ENCODE data around the gene GNG12. TPM values are rescaled to one million over a fixed set of nuclear protein-coding genes. Genes with fewer than 3 reads are reported as not detected.

GNG12 gene
- polyA plus RNA-seq, 1 donor from 2014 or later, result not detected

DNA sequence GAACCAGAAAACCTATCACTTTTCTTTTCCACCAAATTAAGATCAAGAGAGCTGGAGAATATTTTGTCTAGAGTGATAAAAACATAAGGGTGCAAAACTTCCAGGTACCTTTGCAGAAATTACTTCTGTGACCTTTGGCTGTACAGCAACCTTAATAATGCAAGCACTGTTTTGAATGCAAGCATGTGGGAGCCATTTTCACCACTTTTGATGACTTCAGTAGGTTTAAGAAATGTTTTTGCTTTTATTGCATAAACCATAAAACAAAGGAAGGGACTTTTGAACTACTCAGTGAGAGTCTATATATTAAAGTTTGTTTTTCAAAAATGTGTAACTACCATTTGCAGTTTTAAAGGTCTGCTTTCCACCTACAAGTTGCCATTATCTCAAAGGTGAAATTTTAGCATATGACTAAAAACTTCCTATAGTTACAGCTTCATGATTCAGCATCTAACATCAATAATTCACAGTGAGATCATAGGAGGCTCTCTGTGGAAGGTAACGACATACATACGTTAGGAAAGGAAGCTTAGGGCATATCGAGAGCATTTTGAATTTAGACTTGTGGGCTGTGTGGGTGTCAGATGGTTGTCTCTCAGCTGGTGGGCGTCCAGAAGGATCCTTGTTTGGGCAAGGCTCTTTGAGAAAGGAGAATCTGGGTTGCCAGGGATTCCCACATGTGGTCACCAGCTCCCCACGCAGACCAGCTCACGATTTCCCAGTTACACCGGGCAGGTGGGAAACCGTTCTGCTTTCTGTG lies 149.3 kb downstream of the GNG12 start:
- Mint-ChIP-seq H3K36me3 (peaks cover 4% of the 10 kb centered on the region), H3K9me3 (no peaks in the 10 kb centered on the region), H3K4me3 (peak overlapping the region; percentile 73 to 99 (median 98)), H3K27ac (peak overlapping the region in 2 of 3 donors; percentile 48 to 87), H3K4me1 (peaks cover 23 to 31% (median 26%) of the 10 kb centered on the region in 3 donors), H3K27me3 (no peaks in the 10 kb centered on the region)

DNA sequence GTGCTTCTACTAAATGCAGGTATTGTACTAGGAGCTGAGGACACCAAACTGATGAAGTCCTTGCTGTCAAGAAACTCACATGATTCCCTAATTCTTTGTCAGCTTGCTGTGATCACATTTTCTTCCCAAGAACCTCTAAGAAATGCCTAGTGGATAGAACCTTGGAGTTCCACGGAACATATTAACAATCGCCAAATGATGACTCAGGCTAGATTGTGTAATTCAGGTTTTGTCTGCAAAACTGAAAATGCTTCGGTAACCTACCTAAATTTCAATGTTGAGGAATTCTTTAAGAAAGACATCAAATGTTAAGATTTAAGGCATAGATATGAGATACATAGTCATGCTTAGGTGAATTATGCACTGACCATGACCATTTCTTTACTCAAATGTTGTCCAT lies 150.0 kb downstream of the GNG12 start:
- Mint-ChIP-seq H3K27ac (peak overlapping the region in 1 of 3 donors; percentile 87), H3K4me1 (peaks cover 23 to 31% (median 26%) of the 10 kb centered on the region in 3 donors), H3K27me3 (peaks cover 2% of the 10 kb centered on the region), H3K36me3 (peaks cover 4% of the 10 kb centered on the region), H3K4me3 (peak overlapping the region in 2 of 4 donors; percentile 70 to 98), H3K9me3 (no peaks in the 10 kb centered on the region)

DNA sequence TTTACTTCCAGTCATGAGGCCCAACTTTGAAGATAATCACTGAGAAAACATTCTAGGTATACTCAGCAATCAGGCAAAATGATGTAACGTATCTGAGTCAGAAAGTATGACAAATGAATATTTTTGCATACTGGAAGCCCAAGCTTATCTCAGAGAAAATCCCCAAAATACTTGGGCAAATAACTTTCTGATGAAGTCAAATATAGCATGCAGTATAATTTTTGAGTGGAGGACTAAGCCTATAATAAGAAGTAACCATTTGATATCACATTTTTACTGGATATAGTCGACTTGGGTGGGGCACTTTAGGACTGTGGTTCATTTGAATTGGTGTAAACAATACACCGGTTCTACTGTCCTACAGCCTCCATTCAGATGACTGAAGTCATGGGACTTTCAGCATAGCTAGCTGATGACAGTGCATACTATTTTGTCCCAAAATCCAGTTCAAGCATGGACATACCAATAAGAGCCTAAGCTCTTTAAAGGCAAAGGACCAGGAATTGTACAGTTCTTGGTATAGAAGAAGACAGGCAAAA lies 150.5 kb downstream of the GNG12 start:
- peaks cover 2% of the 10 kb centered on the region for H3K27me3 Mint-ChIP-seq

DNA sequence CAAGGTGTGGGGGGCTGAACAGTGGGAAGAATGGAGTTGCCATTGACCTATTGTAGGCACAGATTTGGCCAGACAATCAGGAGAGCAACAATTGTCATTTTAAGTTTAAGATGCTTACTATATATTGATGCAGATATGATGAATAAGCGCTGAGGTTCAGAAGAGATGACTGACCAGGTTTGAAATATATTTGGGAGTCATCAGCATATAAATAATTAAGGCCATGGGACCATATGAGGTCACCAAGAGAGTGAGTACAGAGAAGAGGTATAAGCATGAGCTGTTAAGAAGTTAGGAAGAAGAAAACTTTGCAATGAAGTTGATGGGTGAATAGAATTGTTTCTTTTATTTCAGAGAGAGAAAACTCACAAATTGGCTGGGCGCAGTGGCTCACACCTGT lies 152.8 kb downstream of the GNG12 start:
- peak overlapping the region in 1 of 4 donors; percentile 21 for H3K4me3 Mint-ChIP-seq
- no peaks in the 10 kb centered on the region for H3K36me3 Mint-ChIP-seq
- H3K27me3 Mint-ChIP-seq, result peaks cover 3% of the 10 kb centered on the region
- peak overlapping the region in 1 of 3 donors; percentile 1 for H3K27ac Mint-ChIP-seq
- H3K9me3 Mint-ChIP-seq, result no peaks in the 10 kb centered on the region
- peaks cover 12 to 24% (median 13%) of the 10 kb centered on the region in 3 donors for H3K4me1 Mint-ChIP-seq

More for the DNA sequence above, 150.5 kb downstream of the GNG12 start:
- peak overlapping the region in 1 of 4 donors; percentile 2 for H3K4me3 Mint-ChIP-seq
- H3K9me3 Mint-ChIP-seq, result no peaks in the 10 kb centered on the region
- H3K27ac Mint-ChIP-seq, result no peak overlapping the region
- peaks cover 23 to 31% (median 25%) of the 10 kb centered on the region in 3 donors for H3K4me1 Mint-ChIP-seq
- peaks cover 2% of the 10 kb centered on the region for H3K36me3 Mint-ChIP-seq

DNA sequence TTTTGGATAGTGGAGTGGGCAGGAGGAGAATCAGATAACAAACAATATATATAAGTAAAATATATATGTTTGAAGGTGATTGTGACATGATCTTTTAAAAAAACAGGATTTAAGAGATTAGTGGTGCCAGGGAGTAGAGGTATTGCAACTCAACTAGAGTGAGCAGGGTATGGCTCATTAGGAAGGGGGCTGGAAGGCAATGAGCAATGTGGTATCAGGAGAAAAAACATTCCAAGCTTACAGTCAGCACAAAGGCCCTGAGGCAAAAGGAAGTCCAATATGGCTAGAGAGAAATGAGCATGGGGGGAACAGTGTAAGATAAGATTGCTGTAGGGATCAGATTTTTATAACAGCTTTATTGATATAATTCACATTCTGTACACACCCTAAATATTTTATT lies 153.6 kb downstream of the GNG12 start:
- Mint-ChIP-seq H3K9me3 (no peaks in the 10 kb centered on the region), H3K36me3 (no peaks in the 10 kb centered on the region), H3K4me1 (peaks cover 8 to 19% (median 17%) of the 10 kb centered on the region in 3 donors), H3K27ac (no peak overlapping the region), H3K27me3 (peaks cover 8% of the 10 kb centered on the region), H3K4me3 (no peak overlapping the region)

DNA sequence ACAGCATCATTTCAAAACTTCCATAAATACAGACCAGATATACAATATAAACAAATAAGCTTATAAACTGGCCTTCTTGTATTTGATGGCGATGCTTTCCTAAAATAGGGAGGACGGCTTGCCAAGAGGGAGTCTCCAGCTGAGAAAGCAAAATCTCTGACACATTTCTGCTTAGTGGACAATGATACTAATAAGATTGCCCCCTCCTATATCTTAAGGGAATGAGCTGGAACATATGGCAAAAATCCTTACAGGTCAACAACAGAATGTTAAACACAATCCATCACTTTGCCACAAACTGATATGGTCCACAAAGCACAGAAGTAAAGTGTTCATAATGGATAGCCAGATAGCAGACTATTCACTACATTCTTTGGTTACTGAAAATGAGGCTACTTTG lies 155.3 kb downstream of the GNG12 start:
- H3K4me3 Mint-ChIP-seq, result no peak overlapping the region
- no peak overlapping the region for H3K27ac Mint-ChIP-seq
- H3K36me3 Mint-ChIP-seq, result no peaks in the 10 kb centered on the region
- H3K9me3 Mint-ChIP-seq, result no peaks in the 10 kb centered on the region
- H3K27me3 Mint-ChIP-seq, result peaks cover 9% of the 10 kb centered on the region
- H3K4me1 Mint-ChIP-seq, result peaks cover 0 to 10% (median 5%) of the 10 kb centered on the region in 3 donors

DNA sequence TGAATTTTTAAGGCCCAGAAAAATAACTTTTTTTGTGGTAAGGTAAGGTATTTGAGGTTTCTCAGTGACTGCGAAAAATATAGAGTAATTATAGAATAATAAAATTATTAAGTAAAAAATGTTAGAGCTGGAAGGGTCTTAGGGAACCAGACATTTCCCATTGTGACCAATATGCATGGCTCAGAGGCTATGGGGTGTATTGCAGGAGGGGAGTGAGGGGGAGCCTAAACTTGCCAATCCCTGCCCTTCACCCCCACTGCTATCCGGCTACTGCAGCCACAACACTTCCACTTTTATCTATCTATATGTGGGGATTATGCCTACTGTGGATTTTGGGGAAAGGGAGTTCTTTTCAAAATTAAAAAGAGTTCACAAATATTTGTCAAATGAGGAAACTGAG lies 155.9 kb downstream of the GNG12 start:
- Mint-ChIP-seq H3K4me3 (no peak overlapping the region), H3K27ac (no peak overlapping the region), H3K36me3 (no peaks in the 10 kb centered on the region), H3K27me3 (peaks cover 9% of the 10 kb centered on the region), H3K9me3 (no peaks in the 10 kb centered on the region), H3K4me1 (peaks cover 0 to 6% (median 5%) of the 10 kb centered on the region in 3 donors)

DNA sequence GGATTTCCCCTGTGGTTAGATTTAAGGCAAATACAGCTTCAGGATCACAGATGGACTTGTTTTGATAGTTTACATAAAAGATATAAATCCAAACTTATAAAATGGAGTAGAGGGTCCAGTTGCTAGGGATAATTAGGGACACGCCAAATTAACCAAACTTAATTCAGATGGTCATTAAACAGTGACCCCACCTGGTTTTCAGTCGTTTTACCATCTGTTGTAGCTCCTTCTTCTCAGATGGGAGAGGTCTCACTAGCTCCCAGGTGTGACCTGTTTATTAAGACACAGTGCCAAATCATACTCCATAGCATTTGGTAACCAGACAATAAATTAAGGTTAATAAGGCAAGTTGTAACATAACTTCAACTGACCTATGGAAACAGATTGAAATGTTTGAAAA lies 156.3 kb downstream of the GNG12 start:
- Mint-ChIP-seq H3K27me3 (peaks cover 10% of the 10 kb centered on the region), H3K4me3 (no peak overlapping the region), H3K27ac (no peak overlapping the region), H3K4me1 (peaks cover 0 to 6% (median 5%) of the 10 kb centered on the region in 3 donors), H3K9me3 (no peaks in the 10 kb centered on the region), H3K36me3 (no peaks in the 10 kb centered on the region)

DNA sequence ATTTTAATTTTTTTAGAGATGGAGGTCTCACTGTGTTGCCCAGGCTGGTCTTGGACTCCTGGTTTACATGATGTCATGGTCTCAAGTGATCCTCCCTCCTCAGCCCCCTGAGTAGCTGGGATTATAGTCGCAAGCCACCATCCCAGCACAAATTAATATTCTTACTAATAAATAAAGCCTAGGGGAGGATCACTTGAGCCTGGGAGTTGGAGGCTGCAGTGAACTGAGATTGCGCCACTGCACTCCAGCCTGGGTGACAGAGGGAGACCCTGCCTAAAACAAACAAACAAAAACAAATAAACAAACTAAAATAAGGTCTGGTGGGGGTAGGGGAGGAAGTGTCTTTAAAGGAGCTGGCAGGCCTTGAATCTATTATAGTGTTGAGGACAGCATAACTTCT lies 157.0 kb downstream of the GNG12 start:
- Mint-ChIP-seq H3K36me3 (no peaks in the 10 kb centered on the region), H3K27me3 (peaks cover 12% of the 10 kb centered on the region), H3K9me3 (no peaks in the 10 kb centered on the region), H3K4me1 (peaks cover 0 to 6% (median 5%) of the 10 kb centered on the region in 3 donors), H3K27ac (no peak overlapping the region), H3K4me3 (no peak overlapping the region)

DNA sequence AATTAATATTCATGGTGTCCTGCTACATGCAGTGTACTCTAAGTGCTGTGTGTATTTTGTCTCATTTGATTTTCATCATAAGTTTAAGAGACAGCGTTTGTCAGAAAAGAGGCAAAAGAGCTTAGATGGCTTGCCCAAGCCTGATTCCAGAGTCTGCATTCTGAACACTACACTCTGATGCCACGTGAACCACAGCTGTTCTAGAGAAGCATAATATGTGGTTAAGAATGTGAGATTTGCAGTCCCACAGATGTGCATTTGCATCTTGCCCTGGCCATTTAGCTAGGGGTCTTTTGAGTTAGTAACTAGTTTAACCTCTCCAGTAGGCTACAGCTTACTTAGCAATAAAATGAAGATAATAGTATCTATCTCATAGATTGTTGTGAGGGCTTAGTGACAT lies 157.5 kb downstream of the GNG12 start:
- Mint-ChIP-seq H3K36me3 (no peaks in the 10 kb centered on the region), H3K27ac (no peak overlapping the region), H3K4me1 (peaks cover 0 to 6% (median 5%) of the 10 kb centered on the region in 3 donors), H3K27me3 (peaks cover 12% of the 10 kb centered on the region), H3K4me3 (no peak overlapping the region), H3K9me3 (no peaks in the 10 kb centered on the region)

DNA sequence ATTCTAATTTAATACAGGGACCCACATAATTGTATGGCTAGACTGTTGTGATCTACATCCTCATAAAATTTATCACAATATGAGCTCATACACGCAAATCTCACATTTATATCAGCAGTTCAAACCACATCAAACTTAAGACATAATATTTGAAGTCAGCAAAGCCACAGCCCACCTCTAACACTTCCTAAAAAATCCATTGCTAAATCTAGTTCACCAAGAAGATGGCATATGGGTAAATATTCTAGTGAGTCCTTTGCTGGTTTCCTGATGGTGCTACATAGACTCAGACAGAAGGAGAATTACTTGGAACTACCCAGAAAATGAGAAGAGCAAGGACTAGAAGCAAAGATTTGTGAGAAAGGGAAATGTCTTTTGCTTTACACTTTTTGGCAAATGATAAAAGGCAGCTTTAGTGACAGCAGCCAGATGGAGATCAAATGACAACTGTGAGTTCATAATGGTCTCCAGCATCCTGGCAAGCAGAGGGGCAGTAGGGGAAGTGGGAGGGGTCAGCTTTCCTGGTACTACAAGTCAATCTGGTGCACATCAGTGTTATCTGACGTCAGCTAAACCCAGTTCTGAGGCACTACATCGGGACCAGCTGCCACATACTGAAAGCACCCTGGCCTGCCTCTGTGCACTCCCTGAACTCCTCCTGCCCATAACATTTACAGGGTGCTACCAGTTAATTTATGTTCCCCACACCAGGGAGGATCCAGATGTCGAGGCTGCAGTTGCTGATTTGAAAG lies 158.8 kb downstream of the GNG12 start:
- H3K4me3 Mint-ChIP-seq, result no peak overlapping the region
- no peaks in the 10 kb centered on the region for H3K9me3 Mint-ChIP-seq
- peaks cover 0 to 6% (median 0%) of the 10 kb centered on the region in 3 donors for H3K4me1 Mint-ChIP-seq
- H3K27ac Mint-ChIP-seq, result no peak overlapping the region
- H3K36me3 Mint-ChIP-seq, result no peaks in the 10 kb centered on the region
- peaks cover 15% of the 10 kb centered on the region for H3K27me3 Mint-ChIP-seq

DNA sequence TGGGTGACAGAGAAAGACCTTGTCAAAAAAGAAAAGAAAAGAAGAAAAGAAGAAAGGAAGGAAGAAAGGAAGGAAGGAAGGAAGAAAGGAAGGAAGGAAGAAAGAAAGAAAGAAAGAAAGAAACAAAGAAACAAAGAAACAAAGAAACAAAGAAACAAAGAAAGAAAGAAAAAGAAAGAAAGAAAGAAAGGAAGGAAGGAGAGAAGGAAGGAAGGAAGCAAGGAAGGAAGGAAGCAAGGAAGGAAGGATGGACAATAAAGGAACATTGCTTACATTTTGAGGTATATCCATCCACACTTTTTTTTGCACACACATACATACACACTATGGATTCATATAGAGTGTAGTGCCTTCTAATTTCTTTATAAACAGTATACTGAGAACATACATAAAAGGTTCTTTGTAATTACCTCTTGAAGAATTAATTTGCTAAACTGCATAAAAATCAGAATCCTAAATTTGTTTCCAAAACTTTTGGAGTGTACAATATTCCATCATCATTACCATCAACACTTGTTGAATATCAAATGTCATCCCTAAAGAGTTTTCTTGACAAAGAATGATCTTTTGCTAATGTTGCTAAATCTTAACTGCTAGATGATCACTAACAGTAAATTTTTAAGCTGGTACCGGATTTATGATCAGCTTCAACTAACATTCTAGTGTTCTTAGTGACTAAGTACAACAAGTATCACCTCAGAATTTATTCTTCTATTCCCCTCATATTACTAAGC lies 159.6 kb downstream of the GNG12 start:
- peaks cover 0 to 6% (median 0%) of the 10 kb centered on the region in 3 donors for H3K4me1 Mint-ChIP-seq
- H3K27me3 Mint-ChIP-seq, result peaks cover 16% of the 10 kb centered on the region
- no peaks in the 10 kb centered on the region for H3K9me3 Mint-ChIP-seq
- no peak overlapping the region for H3K4me3 Mint-ChIP-seq
- H3K36me3 Mint-ChIP-seq, result no peaks in the 10 kb centered on the region
- H3K27ac Mint-ChIP-seq, result peak overlapping the region in 1 of 3 donors; percentile 68

DNA sequence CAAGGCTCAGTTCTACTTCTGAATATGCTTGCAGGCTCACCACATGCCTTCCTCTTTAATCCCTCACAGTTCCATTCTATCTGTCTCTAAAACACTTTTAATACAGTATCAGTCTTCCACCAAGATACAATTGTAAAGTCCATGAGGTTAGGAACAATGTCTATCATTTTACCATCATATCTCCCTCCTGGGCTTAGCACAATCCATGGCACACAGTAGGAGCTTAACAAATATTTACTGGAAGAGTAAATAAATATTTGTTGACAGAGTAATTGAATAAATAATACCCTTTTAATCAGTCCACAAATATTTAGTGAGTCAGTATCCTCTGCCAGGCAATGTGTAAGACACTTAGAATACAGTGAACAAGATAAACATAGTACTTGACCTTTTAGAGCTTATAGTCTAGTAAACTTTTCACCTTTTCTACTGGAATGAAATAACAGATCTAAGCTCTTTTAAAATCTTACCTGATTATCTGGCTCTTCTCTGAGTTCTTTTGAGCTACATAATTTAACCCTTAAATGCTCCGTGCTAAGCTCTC lies 160.9 kb downstream of the GNG12 start:
- no peak overlapping the region for H3K27ac Mint-ChIP-seq
- no peak overlapping the region for H3K4me3 Mint-ChIP-seq
- H3K36me3 Mint-ChIP-seq, result no peaks in the 10 kb centered on the region
- peaks cover 0 to 6% (median 0%) of the 10 kb centered on the region in 3 donors for H3K4me1 Mint-ChIP-seq
- H3K9me3 Mint-ChIP-seq, result no peaks in the 10 kb centered on the region
- H3K27me3 Mint-ChIP-seq, result peaks cover 18% of the 10 kb centered on the region

DNA sequence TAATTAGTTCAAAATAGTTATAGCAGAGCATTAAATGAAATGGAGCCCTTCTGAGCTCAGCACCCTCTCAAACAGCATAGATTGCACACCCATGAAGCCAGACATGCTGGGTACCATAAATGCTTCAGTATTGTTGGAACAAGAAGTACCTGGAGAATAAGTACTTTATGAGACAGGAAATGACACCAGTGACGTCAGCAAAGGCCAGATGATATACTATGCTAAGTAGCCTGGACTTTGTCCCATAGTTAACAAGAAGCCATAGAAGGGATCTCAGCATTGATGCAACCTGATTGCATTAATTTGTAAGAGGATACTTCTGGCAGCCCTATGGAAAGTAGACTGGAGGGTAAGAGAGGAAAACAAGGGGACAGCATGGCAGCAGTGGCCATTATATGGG lies 164.6 kb downstream of the GNG12 start:
- no peak overlapping the region for H3K4me3 Mint-ChIP-seq
- peaks cover 14% of the 10 kb centered on the region for H3K27me3 Mint-ChIP-seq
- H3K27ac Mint-ChIP-seq, result peak overlapping the region in 1 of 3 donors; percentile 83
- H3K4me1 Mint-ChIP-seq, result peaks cover 0 to 2% (median 0%) of the 10 kb centered on the region in 3 donors
- H3K9me3 Mint-ChIP-seq, result peaks cover 0 to 2% (median 0%) of the 10 kb centered on the region in 3 donors
- H3K36me3 Mint-ChIP-seq, result no peaks in the 10 kb centered on the region

All from IgD-negative memory B cell (primary cell).